GM21529 (cell line): ENCODE results near the gene GABBR2.

Source experiments
- ATAC-seq: cut with Tn5 transposase; IDR thresholded peaks from one replicate; pipeline ENCODE4 v1.9.1; 2021; ENCODE audit not compliant: unreplicated experiment

The GABBR2 gene

DNA sequence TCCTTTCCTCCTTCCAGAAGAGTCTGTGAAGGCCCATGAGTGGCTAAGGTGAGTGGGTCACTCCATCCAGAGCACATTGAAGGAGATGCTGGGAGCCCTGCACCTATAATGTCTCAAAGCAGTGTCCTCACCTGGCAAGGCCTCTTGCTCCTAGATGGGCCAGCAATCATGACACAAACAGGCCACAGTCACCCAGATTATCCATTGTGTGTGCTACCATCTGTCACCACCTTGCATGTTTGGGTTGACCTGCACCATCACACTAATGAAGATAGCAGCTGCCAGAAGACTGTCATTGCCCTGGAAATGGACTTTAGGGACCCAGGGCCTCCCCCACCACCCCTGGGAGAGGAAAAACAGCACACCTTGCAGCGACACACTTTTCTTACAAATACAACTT lies 69.6 kb downstream of the GABBR2 start:
- ATAC-seq = no peak

DNA sequence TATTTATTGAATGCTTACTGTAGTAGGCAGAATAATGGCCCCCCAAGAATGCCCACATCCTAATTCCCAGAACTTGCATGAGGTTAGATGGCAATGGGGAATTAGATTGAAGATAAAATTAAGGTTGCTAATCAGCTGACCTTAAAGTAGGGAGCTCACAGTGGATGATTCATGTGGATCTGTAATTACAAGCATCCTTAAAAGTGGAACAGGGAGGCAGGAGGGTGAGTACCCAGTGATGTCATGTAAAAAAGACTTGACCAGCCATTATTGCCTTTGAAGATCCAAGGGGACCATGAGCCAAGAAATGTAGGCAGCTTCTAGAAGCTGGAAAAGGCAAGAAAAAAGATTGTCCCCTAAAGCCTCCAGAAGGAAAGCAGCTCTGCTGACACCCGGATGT lies 71.4 kb downstream of the GABBR2 start:
- no peak for ATAC-seq

DNA sequence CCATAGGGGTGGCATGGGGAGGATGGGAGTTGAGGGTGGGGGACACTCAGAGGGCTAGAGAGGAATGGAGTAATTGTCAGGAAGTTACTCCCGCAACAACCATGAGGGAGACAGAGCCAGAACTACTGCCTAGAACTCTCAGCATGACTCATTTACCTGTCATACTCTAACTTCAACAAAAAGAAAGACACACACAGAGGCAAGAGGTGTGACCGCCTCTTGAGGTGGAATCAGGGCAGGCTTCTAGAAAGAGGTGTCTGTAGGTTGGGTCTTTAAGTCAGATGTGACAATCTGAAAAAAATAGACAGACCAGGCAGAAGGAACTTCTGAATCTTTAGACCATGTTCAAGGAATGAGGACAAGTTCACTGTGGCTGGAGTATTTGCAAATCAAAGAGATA lies 73.4 kb downstream of the GABBR2 start:
- no peak for ATAC-seq

DNA sequence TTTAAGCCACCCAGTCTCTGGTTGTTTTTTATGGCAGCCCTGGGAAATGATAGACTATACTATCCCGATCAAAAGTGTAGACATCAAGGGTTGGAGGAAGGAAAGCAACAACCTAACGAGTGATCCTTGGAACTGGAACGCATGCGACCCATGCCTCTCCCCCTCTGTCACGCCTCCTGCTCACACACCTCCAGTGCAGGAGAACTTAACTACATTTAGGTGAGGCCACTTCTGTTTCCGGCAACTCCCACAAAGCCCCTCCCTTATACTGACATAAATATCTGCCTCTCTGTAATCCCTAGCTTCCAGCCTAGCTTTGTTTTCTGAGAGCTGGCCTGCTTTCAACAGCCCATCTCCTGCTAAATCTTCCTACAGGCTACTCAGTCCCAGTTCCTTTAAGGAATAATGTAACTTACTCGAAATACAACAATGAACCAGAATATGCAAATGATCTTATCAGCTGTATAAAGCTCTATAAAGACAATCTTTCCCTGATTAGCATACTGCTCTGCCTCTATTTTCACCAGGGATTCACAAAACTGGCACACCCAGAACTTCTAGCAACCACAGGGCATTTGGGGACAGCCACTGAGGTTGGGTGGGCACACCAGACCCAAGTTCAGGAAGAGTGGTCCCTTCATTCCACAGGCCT lies 73.9 kb downstream of the GABBR2 start:
- no peak for ATAC-seq

DNA sequence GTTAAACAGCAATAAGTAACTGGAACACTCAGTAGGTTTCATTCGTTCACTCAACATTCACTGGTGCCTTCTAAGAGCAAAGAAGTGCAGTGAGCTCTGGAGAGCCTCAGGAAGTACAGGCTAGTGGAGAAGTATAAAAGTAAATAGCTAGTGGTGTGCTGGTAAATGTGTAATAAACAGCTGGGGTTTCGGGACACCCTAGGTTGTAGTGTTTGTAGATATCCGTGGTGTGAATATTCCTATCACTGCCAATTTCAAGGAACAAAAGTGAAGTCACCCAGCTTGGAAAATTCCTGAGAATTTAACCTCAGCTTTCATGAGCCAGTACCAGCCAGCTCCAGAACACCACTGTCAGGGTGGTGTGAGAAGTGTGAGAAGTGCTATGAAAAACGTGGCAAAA lies 75.9 kb downstream of the GABBR2 start:
- ATAC-seq = no peak

DNA sequence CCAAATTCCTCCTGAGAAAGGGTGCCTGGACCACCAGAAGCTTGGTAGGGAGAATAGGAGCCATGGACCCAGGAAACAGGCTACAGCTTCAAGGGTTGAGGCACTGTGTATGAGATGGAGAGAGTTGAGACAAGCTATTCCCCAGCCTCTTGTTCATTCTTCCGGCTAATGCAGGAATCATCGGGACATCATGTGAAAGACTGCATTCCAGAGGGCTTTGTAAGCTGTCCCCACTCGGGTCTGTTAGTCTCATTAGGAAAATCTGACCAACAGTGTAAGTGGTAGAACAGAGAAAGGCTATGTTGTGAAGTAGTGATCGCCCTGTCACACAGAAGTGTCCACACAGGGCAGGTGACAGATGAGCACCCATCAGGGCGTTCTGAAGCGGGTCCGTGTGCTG lies 81.4 kb downstream of the GABBR2 start:
- ATAC-seq = no peak

DNA sequence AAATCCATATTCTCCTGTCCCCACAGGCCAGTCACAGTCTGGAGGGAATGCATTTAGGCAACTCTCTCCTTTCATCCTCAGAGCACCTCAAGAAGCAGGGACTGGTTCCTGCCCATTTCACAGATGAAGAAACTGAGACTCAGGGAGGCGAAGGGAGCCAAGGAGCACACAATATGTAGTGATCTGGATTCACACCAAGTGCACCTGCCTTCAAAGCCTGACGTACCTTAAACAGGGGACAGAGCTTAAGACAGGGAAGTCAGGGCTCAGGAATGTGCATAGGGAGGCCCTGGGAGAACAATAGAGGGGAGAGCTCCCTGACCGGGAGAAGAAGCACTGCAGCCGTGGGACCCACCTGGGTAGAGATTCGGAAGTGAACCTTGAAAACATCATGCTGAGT lies 83.0 kb downstream of the GABBR2 start:
- no peak for ATAC-seq

DNA sequence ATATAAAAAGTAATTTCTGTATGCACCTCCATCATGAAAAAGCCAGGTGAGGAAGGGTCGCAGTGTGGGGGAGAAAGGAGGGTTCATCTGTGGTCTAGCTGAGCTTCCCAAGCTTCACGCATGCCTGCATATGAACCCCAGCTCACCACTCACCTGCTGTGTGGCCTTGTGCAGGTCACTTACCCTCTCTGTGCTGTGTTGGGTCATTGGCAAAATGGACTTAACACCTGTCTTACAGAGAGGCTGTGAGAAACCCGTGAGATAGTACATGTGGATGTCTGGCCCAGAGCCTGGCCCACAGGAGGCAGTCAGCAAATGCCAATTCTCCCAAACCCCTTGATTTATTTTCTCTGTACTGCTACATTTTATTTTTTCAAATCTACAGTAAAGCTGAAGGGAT lies 88.9 kb downstream of the GABBR2 start:
- no peak for ATAC-seq

DNA sequence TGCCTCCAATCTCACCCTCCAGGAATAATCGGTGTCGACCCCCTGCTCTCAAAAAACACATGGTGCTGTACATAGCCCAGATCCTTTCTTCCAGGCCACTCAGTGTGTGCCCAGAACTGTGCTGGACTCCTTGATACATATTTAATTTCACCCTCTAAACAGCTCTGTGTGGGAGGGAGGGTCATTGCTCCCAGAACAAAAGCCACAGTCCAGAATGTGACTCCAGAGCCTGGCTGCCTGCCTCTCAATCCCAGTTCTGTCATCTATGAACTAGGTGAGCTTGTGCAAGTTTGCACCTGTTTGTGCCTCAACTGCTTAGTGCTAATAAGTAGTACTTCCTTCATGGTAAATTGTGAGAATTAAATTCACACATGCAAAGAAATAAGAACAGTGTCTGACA lies 93.1 kb downstream of the GABBR2 start:
- ATAC-seq = no peak

DNA sequence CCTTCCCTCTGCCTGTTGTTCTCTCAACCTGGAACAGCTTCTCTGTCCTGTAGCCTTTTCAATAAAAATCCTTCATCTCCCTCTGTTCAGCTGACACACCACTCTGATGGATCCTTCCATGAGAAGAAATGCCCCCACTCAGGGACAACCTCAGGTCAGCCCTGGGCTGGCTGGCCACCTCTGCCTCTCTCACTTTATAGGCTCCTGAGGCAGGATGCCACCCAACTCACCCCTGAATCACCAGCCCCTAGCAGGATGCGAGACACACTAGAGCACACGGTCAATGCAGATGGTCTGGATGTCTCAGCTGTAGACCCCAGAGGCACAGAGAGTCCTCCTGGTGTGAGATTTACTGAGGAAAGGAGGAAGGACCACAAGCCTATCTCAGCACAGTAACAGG lies 93.8 kb downstream of the GABBR2 start:
- no peak for ATAC-seq

DNA sequence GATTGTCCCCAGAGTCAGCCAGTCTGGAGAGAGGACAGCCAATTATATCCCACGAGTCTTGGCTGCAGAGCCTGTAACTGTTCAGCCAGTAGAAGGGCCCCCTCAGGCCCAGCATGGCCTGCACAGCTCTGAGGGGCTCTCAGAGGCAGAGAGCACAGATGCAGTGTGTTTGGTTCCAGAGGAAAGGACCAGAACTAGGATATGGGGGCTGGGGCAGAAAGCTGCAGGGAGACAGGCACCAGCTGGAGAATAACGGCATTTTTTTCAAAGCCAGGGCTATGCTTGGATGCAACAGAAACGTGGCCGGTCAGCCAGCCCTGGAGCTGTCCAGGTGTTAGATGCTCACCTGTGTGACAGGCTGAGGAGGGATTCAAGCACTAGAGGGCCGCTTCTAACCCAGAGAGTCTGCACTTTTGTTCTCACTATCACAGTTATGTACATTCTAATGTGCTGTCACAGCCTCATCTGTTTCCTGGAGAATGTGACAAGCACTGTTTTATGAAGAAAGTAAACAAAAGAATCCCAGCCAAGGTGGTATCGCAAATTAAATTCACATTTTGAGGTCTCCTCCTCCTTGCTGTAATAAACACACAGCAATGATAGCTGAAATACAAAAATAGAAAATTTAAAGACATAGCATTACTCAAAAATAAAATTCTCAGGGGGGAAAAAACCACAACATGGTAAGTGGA lies 96.5 kb downstream of the GABBR2 start:
- ATAC-seq = no peak

DNA sequence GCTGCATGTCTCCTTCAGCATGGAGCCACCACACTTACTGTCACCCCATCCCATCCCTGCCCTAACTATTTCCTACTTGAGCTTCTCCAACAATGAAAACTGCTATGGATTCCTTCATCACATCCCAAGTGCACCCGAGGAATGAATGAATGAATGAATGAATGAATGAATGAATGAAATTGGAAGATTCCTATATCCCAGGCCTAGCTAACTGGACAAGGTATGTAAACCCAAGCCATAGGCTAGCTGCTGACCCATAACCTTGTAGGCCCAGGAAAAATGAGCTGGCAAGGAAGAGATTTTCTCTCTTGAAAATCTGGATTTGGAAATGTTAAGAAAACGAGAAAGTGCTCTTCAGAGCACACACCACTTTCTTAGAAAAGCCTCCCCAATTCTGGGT lies 97.4 kb downstream of the GABBR2 start:
- ATAC-seq = no peak

DNA sequence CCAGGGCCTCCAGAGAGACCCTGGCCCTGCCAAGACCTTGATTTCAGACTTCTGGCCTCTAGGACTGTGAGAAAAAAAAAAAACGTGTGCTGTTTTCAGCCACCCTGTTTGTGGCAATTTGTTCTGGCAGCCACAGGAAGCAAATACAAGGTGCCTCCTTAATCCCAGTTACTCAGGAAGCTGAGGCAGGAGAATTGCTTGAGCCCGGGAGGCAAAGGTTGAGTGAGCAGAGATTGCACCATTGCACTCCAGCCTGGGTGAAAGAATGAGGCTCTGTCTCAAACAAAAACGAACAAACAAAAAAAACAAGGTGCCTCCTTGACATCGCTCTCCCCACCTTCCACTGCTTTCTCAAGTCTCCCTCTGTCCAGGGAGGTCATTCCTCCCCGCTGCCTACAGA lies 98.0 kb downstream of the GABBR2 start:
- no peak for ATAC-seq

DNA sequence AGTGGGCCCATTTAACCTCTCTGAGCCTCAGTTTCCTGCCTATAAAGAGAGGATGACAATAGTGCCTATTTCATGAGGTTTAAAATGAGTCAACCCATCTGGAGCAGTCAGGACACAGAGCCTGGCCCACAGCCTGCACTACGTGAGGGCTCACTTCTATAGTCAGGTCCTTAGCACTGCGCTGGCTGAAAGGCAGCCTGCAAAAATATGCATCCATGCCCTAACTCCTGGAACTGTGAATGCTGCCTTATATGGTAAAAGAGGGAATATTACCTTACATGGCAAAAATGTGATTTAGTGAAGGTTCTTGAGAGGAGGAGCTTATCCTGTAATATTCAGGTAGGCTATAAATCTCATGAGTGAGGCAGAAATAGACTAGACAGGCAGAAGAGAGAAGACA lies 98.5 kb downstream of the GABBR2 start:
- ATAC-seq = no peak

DNA sequence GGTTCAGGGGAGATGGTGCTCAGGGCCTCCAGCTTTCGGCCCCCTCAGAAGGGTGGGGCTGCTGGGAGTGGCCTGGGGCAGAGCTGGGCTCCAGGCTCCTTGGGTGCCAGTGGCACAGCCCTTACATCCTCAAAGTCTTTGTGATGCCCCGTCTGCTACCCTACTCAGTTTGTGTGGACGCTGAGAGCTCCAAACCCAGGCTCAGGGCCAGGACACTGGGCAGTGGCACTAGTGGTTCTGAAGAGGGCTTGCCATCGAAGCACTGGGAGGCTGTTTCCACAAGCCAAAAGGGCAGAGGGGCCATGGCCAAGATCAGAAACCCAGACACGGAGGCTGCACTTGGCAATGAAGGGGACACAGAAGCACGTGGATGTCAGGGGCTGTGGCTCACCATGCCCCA lies 99.1 kb downstream of the GABBR2 start:
- no peak for ATAC-seq

DNA sequence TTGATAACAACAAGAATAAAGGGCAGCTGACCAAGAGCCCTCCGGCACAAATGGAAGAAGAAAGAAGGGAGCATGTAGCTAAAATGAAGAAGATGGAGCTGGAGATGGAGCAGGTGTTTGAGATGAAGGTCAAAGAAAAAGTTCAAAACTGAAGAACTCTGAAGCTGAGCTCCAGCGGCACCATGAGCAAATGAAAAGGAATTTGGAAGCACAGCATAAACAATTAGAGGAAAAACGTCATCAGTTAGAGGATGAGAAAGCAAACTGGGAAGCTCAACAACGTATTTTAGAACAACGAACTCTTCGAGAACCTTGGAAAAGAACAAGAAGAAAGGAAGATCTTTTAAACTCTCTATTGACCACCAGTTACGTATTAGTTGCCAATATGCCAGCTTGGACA lies 100.9 kb downstream of the GABBR2 start:
- ATAC-seq = no peak

DNA sequence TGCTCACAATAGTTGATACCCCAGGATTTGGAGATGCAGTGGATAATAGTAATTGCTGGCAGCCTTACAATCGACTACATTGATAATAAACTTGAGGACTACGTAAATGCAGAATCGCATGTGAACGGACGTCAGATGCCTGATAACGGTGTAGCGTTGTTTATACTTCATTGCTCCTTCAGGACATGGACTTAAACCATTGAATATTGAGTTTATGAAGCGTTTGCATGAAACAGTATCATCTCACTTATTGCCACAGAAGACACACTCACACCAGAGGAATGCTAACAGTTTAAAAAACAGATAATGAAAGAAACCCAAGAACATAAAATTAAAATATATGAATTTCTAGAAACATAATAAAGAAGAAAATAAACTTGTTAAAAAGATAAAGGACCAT lies 101.6 kb downstream of the GABBR2 start:
- ATAC-seq = no peak

DNA sequence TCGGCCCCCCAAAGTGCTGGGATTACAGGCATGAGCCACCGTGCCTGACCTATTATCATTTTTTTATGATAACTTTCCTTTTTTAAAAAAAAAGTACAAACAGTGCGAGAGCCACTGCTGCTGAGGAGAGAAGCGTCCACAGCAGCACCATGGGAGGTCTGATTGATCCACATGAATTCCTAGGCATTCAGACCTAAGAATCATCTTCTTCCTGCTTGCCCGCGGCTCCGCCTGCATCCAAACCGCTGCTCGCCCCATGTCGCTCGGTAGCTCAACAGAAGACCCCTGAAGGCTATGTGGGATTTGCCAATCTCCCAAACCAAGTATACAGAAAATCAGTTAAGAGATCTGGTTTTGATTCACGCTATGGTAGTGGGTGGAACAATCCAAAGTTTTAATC lies 102.0 kb downstream of the GABBR2 start:
- ATAC-seq = no peak

DNA sequence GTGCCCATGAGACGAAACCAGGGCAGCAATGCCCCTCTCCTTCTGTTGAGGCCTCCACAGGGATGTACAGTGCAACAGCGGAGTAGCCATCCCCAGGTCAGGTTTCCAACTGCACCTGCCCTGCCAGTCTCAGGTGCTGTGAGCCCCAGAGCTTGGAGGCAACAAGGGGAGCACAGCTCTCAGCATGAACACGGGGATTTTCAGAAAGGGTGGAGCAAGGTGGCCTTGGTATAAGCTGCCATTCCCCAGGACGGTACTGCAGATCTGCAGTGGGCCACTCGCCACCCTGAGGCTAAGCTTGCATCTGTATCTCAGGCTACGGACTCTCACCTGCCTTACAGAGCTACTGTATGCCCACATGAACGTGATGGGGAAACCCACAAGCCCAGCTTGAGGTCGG lies 103.6 kb downstream of the GABBR2 start:
- ATAC-seq = no peak

DNA sequence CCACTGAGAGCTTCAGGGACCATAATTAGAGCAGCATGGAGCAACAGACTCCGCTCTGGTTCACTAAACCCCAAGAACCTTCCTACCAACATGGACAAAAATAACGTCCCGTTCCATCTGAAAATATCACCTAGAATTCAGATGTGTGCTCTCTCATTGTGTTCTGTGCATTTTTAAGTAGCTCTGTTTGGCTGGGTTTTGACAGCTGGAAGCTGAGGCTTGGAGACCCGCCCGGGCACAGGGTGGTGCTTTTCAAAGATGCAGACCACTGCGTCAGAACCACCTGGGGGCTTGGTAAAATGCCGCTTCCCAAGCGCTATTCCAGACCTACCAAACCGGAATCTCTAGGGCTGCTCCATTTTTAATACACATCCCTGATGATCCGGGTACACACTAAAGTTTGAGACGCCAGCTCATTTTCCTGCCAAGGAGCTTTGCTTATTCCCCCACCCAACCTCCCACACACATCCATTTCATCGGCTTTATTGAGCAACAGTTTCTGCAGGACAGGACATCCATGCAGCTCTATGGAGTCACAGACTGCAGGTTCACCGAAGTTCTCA lies 104.8 kb downstream of the GABBR2 start:
- ATAC-seq = no peak

DNA sequence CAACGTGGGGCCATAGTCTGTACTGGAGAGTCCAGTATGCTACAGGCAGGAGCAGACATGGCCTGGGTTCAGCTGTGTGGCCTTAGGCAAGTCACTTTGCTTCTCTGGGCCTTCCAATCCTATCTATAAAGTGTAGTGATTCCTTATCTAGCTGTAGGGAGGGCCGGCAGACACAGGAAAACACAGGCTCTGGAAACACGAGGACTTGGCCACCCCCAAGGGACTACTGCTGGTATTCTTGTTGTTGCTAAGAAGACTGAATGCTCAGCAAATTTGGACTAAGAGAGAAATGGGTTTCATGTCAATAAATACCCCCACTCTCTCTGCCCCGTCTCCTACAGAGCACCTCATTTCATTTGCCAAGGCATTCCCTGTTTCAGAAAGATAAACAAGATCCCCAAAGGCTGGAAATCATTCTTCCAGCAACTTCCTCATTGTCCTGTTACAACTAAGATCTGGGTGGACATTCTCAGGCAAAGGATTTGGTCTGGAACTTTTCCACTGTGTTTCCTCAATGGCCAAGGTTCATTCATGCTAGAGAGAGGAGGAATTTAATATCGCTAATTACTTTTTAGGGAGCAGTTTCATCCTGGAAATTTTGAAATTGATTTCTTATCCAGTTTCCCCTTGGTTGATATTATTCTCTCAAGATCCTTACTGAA lies 105.8 kb downstream of the GABBR2 start:
- no peak for ATAC-seq

DNA sequence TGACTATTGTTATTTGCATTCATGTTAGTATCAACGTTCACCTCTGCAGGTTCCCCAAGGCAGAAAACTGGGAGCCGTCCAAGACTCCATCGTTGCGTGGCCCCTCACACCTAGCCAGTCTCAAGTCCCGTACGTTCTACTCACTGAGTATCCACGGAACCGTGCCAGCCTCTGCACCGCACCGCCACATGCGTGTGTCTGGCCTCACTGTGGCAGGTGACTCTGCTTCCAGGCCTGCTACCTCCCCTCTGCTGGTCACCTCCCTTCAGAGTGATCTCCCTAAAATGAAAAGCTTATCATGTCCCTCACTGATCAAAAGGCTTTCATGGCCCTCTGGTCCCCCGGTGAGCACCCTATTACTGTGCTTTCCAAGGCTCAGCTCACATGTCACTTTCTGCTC lies 108.1 kb downstream of the GABBR2 start:
- ATAC-seq = no peak
